HEK293T (cell line): ENCODE measurements around the gene SPEM2.

Experiments
- CTCF ChIA-PET: fragments of 350-600 bp; formaldehyde crosslinking; extraction: SDS; loops from one replicate; lab custom pipeline; 2021; ENCODE audit warnings: antibody characterized with exemption, inconsistent platforms; lab: Yijun Ruan, JAX
- POLR2A ChIA-PET: fragments of 350-600 bp; formaldehyde crosslinking; extraction: SDS; loops from one replicate; lab custom pipeline; 2020; ENCODE audit warnings: antibody characterized with exemption, inconsistent platforms; lab: Yijun Ruan, JAX
- DNase-seq: peaks from one replicate; pipeline ENCODE4 v3.0.0; 2012; ENCODE audit warnings: mixed read lengths; ENCODE audit errors: extremely low spot score
- ARNT ChIP-seq: fragments of 450-650 bp; IDR thresholded peaks from 2 replicates; pipeline ENCODE4 v1.6.1; 2017; ENCODE audit warnings: mild to moderate bottlenecking
- BHLHE40 ChIP-seq: fragments of 450-650 bp; IDR thresholded peaks from 2 replicates; pipeline ENCODE4 v1.6.1; 2016; ENCODE audit warnings: mild to moderate bottlenecking, moderate library complexity, borderline replicate concordance
- CTBP1 ChIP-seq: fragments of 450-650 bp; IDR thresholded peaks from 2 replicates; pipeline ENCODE4 v1.6.1; 2016; ENCODE audit warnings: borderline replicate concordance
- ELF4 ChIP-seq: fragments of 450-650 bp; IDR thresholded peaks from 2 replicates; pipeline ENCODE4 v1.6.1; 2017; ENCODE audit warnings: antibody characterized with exemption
- FOXA1 ChIP-seq: fragments of 450-650 bp; IDR thresholded peaks from 2 replicates; pipeline ENCODE4 v1.6.1; 2016; ENCODE audit warnings: mild to moderate bottlenecking
- FOXK2 ChIP-seq: fragments of 450-650 bp; IDR thresholded peaks from 2 replicates; pipeline ENCODE4 v1.6.1; 2016; ENCODE audit warnings: mild to moderate bottlenecking
- FOXM1 ChIP-seq: fragments of 450-650 bp; IDR thresholded peaks from 2 replicates; pipeline ENCODE4 v1.6.1; 2017; ENCODE audit warnings: mild to moderate bottlenecking, borderline replicate concordance
- HDGF ChIP-seq: fragments of 450-650 bp; IDR thresholded peaks from 2 replicates; pipeline ENCODE4 v1.6.1; 2017; ENCODE audit warnings: antibody characterized with exemption, borderline replicate concordance
- L3MBTL2 ChIP-seq: fragments of 450-650 bp; conservative IDR thresholded peaks from 2 replicates; pipeline ENCODE4 v1.6.1; 2016; ENCODE audit warnings: mild to moderate bottlenecking
- LEF1 ChIP-seq: fragments of 450-650 bp; IDR thresholded peaks from 2 replicates; pipeline ENCODE4 v1.6.1; 2017; ENCODE audit warnings: mild to moderate bottlenecking, borderline replicate concordance
- NFRKB ChIP-seq: fragments of 450-650 bp; IDR thresholded peaks from 2 replicates; pipeline ENCODE4 v1.6.1; 2016; ENCODE audit warnings: mild to moderate bottlenecking, moderate library complexity
- SP1 ChIP-seq: fragments of 450-650 bp; IDR thresholded peaks from 2 replicates; pipeline ENCODE4 v1.6.1; 2017
- SUZ12 ChIP-seq: fragments of 450-650 bp; IDR thresholded peaks from 2 replicates; pipeline ENCODE4 v1.6.1; 2016; ENCODE audit warnings: mild to moderate bottlenecking
- TARDBP ChIP-seq: fragments of 450-650 bp; IDR thresholded peaks from 2 replicates; pipeline ENCODE4 v1.6.1; 2016
- ZNF384 ChIP-seq: fragments of 450-650 bp; IDR thresholded peaks from 2 replicates; pipeline ENCODE4 v1.6.1; 2016
- TF ChIP-seq, protein P1 (sequence below): fragments of 450-650 bp; IDR thresholded peaks from 2 replicates; pipeline ENCODE4 v1.6.1; 2016

The SPEM2 gene

GRCh38 chr17:7425316-7425715 is at the start of gene SPEM2:
Gene SPEM2 (plus strand): TSS chr17:7425616. CDS start chr17:7425689, 73 bp downstream.
- POLR2A ChIA-PET = interaction anchor here (0.9 kb wide), 1 partner anchor 19 kb away, joined by 3 read pairs; no protein-coding TSS in a partner anchor
- CTCF ChIA-PET = interaction anchor here (0.6 kb wide), 1 partner anchor 1593 kb away, joined by 3 read pairs; no protein-coding TSS in a partner anchor
- TF ChIP-seq CTBP1 (no peak), FOXM1 (no peak), ZNF384 (no peak), ELF4 (no peak), L3MBTL2 (no peak), ARNT (no peak), FOXA1 (no peak), BHLHE40 (no peak), SUZ12 (no peak)
- no peak for DNase-seq

- CTCF ChIA-PET = no interaction called here
- no peak for TF ChIP-seq FOXK2
- TF ChIP-seq ZNF384 = no peak
- no peak for TF ChIP-seq SUZ12
- no peak for TF ChIP-seq LEF1
- no peak for TF ChIP-seq TARDBP
- no peak for TF ChIP-seq ARNT
- no peak for TF ChIP-seq BHLHE40
- no peak for TF ChIP-seq ELF4
- no peak for TF ChIP-seq SP1
- TF ChIP-seq NFRKB = no peak
- TF ChIP-seq FOXA1 = no peak
- TF ChIP-seq CTBP1 = no peak
- no peak for TF ChIP-seq L3MBTL2
- no peak for TF ChIP-seq FOXM1
- no peak for TF ChIP-seq HDGF
- TF ChIP-seq, protein P1, sequence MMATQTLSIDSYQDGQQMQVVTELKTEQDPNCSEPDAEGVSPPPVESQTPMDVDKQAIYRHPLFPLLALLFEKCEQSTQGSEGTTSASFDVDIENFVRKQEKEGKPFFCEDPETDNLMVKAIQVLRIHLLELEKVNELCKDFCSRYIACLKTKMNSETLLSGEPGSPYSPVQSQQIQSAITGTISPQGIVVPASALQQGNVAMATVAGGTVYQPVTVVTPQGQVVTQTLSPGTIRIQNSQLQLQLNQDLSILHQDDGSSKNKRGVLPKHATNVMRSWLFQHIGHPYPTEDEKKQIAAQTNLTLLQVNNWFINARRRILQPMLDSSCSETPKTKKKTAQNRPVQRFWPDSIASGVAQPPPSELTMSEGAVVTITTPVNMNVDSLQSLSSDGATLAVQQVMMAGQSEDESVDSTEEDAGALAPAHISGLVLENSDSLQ = no peak
- POLR2A ChIA-PET = no interaction called here
- DNase-seq = no peak
Observed at GRCh38 chr17:7379134-7379533, 46.3 kb upstream of the SPEM2 start.

- no peak for TF ChIP-seq ZNF384
- no peak for TF ChIP-seq SP1
- TF ChIP-seq SUZ12 = no peak
- ChIA-PET CTCF (no interaction called here), POLR2A (no interaction called here)
- no peak for DNase-seq
Observed at GRCh38 chr17:7380321-7380720, 45.1 kb upstream of the SPEM2 start.

- TF ChIP-seq FOXA1 (no peak), ARNT (no peak), FOXM1 (no peak), ELF4 (no peak), CTBP1 (no peak), FOXK2 (no peak), HDGF (no peak), L3MBTL2 (no peak), NFRKB (no peak), LEF1 (no peak), SUZ12 (no peak), SP1 (no peak), TARDBP (no peak)
- TF ChIP-seq, protein P1 = no peak
- DNase-seq = no peak
- POLR2A ChIA-PET = interaction anchor here (1.1 kb wide), 1 partner anchor 10 kb away, joined by 3 read pairs; no protein-coding TSS in a partner anchor
- CTCF ChIA-PET = no interaction called here
Observed at GRCh38 chr17:7380855-7381683, 44.3 kb upstream of the SPEM2 start, which contains the start of gene TNK1. Gene TNK1 (plus strand): TSS chr17:7381089. CDS start chr17:7382927, 1,838 bp downstream.

GRCh38 chr17:7382901-7383300 is 42.5 kb upstream of the SPEM2 start:
- CTCF ChIA-PET = no interaction called here

More at GRCh38 chr17:7382901-7383300, 42.5 kb upstream of the SPEM2 start:
- POLR2A ChIA-PET = no interaction called here
- DNase-seq = no peak
- TF ChIP-seq FOXA1 (no peak), HDGF (no peak), ARNT (no peak), LEF1 (no peak), FOXM1 (no peak), CTBP1 (no peak), L3MBTL2 (no peak), ZNF384 (no peak), TARDBP (no peak), BHLHE40 (no peak), SUZ12 (no peak), SP1 (no peak), ELF4 (no peak)
- TF ChIP-seq, protein P1 = no peak
